Kidney glomerular epithelial cell (primary cell): ENCODE measurements around the gene IFNL4.
"Not testable (repeated sequence)": the region's sequence is repeated elsewhere in the genome, so short reads cannot be mapped to it uniquely, and the experiment has no call there.

Source experiments
- DNase-seq: peaks from one replicate; lab custom pipeline; 2025; lab: John Stamatoyannopoulos, UW

IFNL4 gene

GRCh38 chr19:39254531-39255345 is 6.1 kb upstream of the IFNL4 start:
- DNase-seq = no peak

- no peak for DNase-seq
Measured at GRCh38 chr19:39253374-39254149, 4.9 kb upstream of the IFNL4 start.

- no peak for DNase-seq
Measured at GRCh38 chr19:39252458-39252857, 3.8 kb upstream of the IFNL4 start.

- no peak for DNase-seq
Measured at GRCh38 chr19:39251846-39252245, 3.2 kb upstream of the IFNL4 start.

GRCh38 chr19:39251081-39251480 is 2.4 kb upstream of the IFNL4 start:
- DNase-seq = no peak

GRCh38 chr19:39247701-39248664 is 673 bp downstream of the IFNL4 start:
- no peak for DNase-seq

- DNase-seq = no peak
Measured at GRCh38 chr19:39246951-39247669, 1.5 kb downstream of the IFNL4 start.

GRCh38 chr19:39245166-39245565 is 3.5 kb downstream of the IFNL4 start:
- DNase-seq = not testable (repeated sequence)

- DNase-seq = not testable (repeated sequence)
Measured at GRCh38 chr19:39244410-39245100, 4.1 kb downstream of the IFNL4 start, which contains the start of gene IFNL3. Gene IFNL3 (minus strand): TSS chr19:39245006. CDS start chr19:39244967, 39 bp downstream.

GRCh38 chr19:39243741-39244140 is 4.9 kb downstream of the IFNL4 start:
- not testable (repeated sequence) for DNase-seq

- no peak for DNase-seq
Measured at GRCh38 chr19:39240421-39240820, 8.2 kb downstream of the IFNL4 start.

GRCh38 chr19:39238944-39239343 is 9.7 kb downstream of the IFNL4 start:
- DNase-seq = no peak

GRCh38 chr19:39238209-39238608 is 10.4 kb downstream of the IFNL4 start:
- DNase-seq = no peak

GRCh38 chr19:39237200-39238184 is 11.2 kb downstream of the IFNL4 start:
- DNase-seq = no peak

- no peak for DNase-seq
Measured at GRCh38 chr19:39236527-39236926, 12.1 kb downstream of the IFNL4 start.

- DNase-seq = no peak
Measured at GRCh38 chr19:39232708-39233107, 15.9 kb downstream of the IFNL4 start.

GRCh38 chr19:39230096-39230764 is 18.4 kb downstream of the IFNL4 start:
- no peak for DNase-seq

- no peak for DNase-seq
Measured at GRCh38 chr19:39224910-39225309, 23.7 kb downstream of the IFNL4 start.
